MM.1S (cell line): ENCODE results near the gene CNNM4.

ENCODE experiments used
- DNase-seq: peaks from one replicate; pipeline ENCODE4 v3.0.0-alpha.2; 2015
- H2AFZ ChIP-seq: fragments of 300-600 bp; sonication (generic); 2 replicates; pipeline ENCODE4 v1.6.0; 2016; ENCODE audit warnings: antibody characterized with exemption, low read length
- H3F3A ChIP-seq: fragments of 300-600 bp; sonication (generic); 2 replicates; pipeline ENCODE4 v1.6.1; 2016; ENCODE audit warnings: mild to moderate bottlenecking, antibody characterized with exemption, low read length, moderate library complexity, mixed read lengths; ENCODE audit not compliant: insufficient read depth
- H3K27ac ChIP-seq: fragments of 300-600 bp; sonication (generic); 2 replicates; pipeline ENCODE4 v1.5.1; 2016; ENCODE audit warnings: mild to moderate bottlenecking, low read length
- H3K27me3 ChIP-seq: fragments of 300-600 bp; sonication (generic); replicated peaks from 2 replicates; pipeline ENCODE4 v1.6.0; 2016; ENCODE audit warnings: low read length; ENCODE audit not compliant: insufficient read depth
- H3K36me3 ChIP-seq: fragments of 300-600 bp; sonication (generic); replicated peaks from 2 replicates; pipeline ENCODE4 v1.6.1; 2016; ENCODE audit warnings: mild to moderate bottlenecking, low read length, mixed read lengths; ENCODE audit not compliant: insufficient read depth
- H3K4me1 ChIP-seq: fragments of 300-600 bp; sonication (generic); 2 replicates; pipeline ENCODE4 v1.6.1; 2016; ENCODE audit warnings: low read length, mixed read lengths
- H3K4me2 ChIP-seq: fragments of 300-600 bp; sonication (generic); 2 replicates; pipeline ENCODE4 v1.6.0; 2016; ENCODE audit warnings: low read depth, low read length
- H3K4me3 ChIP-seq: fragments of 300-600 bp; sonication (generic); 2 replicates; pipeline ENCODE4 v1.5.1; 2016; ENCODE audit warnings: low read length, mixed read lengths
- H3K79me2 ChIP-seq: fragments of 300-600 bp; sonication (generic); 2 replicates; pipeline ENCODE4 v1.6.1; 2016; ENCODE audit warnings: mixed run types, low read length, mixed read lengths
- H3K9ac ChIP-seq: fragments of 300-600 bp; sonication (generic); 2 replicates; pipeline ENCODE4 v1.6.1; 2016; ENCODE audit warnings: low read length, mixed read lengths
- H3K9me2 ChIP-seq: fragments of 300-600 bp; sonication (generic); replicated peaks from 2 replicates; pipeline ENCODE4 v1.6.1; 2016; ENCODE audit warnings: mild to moderate bottlenecking, low read length, mixed read lengths; ENCODE audit not compliant: insufficient read depth
- H3K9me3 ChIP-seq: fragments of 300-600 bp; sonication (generic); replicated peaks from 2 replicates; pipeline ENCODE4 v1.6.1; 2016; ENCODE audit warnings: mild to moderate bottlenecking, low read length, mixed read lengths; ENCODE audit not compliant: insufficient read depth
- H4K20me1 ChIP-seq: fragments of 300-600 bp; sonication (generic); 2 replicates; pipeline ENCODE4 v1.6.1; 2016; ENCODE audit warnings: mild to moderate bottlenecking, low read length, moderate library complexity, mixed read lengths; ENCODE audit not compliant: insufficient read depth
- EZH2 ChIP-seq: fragments of 300-600 bp; sonication (generic); optimal IDR thresholded peaks from 2 replicates; pipeline ENCODE3; 2017; ENCODE audit warnings: low read depth, mild to moderate bottlenecking, antibody characterized with exemption, low read length, mixed read lengths
- EZH2phosphoT487 ChIP-seq: fragments of 300-600 bp; sonication (generic); IDR thresholded peaks from 2 replicates; pipeline ENCODE4 v1.6.1; 2018; ENCODE audit warnings: antibody characterized with exemption, low read length
- TF ChIP-seq, protein P1 (sequence below): fragments of 300-600 bp; sonication (generic); IDR thresholded peaks from 2 replicates; pipeline ENCODE4 v1.5.1; 2016; ENCODE audit warnings: antibody characterized with exemption, low read length, mixed read lengths

The CNNM4 gene

DNA sequence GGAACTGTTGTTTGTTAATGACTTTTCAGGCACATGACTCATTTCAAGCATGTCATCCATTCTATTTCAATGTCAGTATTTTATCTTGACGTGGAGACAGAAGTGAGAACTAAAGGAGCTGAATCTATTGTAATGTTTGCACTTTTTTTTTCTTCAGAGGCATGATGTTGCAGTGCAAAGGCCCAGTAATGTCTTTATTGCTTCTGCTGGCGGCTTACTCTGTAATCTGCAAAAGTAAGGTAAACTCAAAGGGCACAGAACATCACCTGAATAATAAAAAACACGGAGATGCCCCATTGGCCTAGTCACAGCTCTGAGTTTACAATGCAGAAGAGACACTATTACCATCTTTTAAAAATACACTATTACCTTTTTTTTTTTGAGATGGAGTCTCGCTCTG lies 53.0 kb downstream of the CNNM4 start:
- H3K9me3 ChIP-seq = no peaks in the 10 kb centered on the region
- H3K27ac ChIP-seq = no peak overlapping the region
- no peak overlapping the region for H3K4me2 ChIP-seq
- TF ChIP-seq, protein P1, sequence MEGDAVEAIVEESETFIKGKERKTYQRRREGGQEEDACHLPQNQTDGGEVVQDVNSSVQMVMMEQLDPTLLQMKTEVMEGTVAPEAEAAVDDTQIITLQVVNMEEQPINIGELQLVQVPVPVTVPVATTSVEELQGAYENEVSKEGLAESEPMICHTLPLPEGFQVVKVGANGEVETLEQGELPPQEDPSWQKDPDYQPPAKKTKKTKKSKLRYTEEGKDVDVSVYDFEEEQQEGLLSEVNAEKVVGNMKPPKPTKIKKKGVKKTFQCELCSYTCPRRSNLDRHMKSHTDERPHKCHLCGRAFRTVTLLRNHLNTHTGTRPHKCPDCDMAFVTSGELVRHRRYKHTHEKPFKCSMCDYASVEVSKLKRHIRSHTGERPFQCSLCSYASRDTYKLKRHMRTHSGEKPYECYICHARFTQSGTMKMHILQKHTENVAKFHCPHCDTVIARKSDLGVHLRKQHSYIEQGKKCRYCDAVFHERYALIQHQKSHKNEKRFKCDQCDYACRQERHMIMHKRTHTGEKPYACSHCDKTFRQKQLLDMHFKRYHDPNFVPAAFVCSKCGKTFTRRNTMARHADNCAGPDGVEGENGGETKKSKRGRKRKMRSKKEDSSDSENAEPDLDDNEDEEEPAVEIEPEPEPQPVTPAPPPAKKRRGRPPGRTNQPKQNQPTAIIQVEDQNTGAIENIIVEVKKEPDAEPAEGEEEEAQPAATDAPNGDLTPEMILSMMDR = no peak
- TF ChIP-seq EZH2phosphoT487 = no peak
- H3K9ac ChIP-seq = no peak overlapping the region
- peaks cover 16% of the 10 kb centered on the region for H3K4me1 ChIP-seq
- DNase-seq = no peak
- H2AFZ ChIP-seq = no peak overlapping the region
- H3K4me3 ChIP-seq = no peak overlapping the region
- peaks cover 17% of the 10 kb centered on the region for H3K79me2 ChIP-seq
- peaks cover 8% of the 10 kb centered on the region; the same call in 1 of the 2 replicates for H3F3A ChIP-seq
- no peaks in the 10 kb centered on the region for H3K36me3 ChIP-seq
- no peaks in the 10 kb centered on the region for H3K9me2 ChIP-seq
- H3K27me3 ChIP-seq = no peaks in the 10 kb centered on the region
- no peaks in the 10 kb centered on the region for H4K20me1 ChIP-seq

DNA sequence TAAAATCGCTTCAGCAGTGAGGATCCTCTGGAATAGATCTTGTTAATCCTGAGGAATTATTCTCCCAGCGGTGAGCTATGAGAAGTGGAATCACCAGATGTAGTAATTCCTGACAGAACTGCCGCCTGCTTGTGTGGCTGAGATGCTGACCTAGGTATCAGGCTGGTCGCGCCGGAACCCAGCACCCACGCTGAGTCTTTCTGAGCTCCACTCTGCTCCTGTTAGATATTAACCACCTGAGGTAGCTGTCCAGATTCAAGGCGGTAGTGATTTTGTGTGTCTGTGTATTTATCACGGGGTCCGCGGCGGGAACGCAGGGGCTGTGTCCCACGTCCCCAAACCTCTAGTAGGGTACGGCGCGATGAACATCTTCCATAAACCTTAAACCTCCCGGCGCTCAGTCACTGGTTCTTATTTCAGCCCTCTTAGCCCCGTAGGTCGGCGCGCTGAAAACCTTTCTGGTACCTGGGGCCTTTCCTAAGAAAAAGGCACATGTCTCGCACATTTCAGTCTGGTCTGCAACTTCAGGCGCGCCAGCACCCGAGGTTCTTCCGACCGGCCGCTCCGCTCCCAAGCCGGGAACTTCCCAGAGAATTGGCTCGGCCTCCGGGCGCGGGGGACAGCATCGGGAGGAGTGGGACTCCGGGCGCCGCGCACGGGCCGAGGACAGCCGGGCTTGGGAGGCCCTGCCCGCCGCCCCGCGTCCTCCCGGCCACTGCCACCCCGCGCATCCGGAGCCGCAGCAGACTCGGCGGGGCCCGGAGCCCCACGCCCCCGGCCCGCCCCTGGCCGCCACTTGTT lies 54.8 kb downstream of the CNNM4 start:
- Histone ChIP-seq H3K4me3 (peak overlapping the region; percentile 91), H3K79me2 (peaks cover 36% of the 10 kb centered on the region), H2AFZ (peak overlapping the region; percentile 98), H3F3A (peaks cover 8% of the 10 kb centered on the region; the same call in 1 of the 2 replicates), H3K9me2 (no peaks in the 10 kb centered on the region), H3K36me3 (no peaks in the 10 kb centered on the region), H4K20me1 (no peaks in the 10 kb centered on the region), H3K27ac (peak overlapping the region; percentile 56; the same call in 1 of the 2 replicates), H3K4me1 (peaks cover 23% of the 10 kb centered on the region), H3K9me3 (no peaks in the 10 kb centered on the region), H3K9ac (peak overlapping the region; percentile 75), H3K4me2 (peak overlapping the region; percentile 98), H3K27me3 (no peaks in the 10 kb centered on the region)
- peak; percentile 55 for DNase-seq
- TF ChIP-seq EZH2phosphoT487 (no peak), EZH2 (no peak)
- TF ChIP-seq, protein P1 = no peak

DNA sequence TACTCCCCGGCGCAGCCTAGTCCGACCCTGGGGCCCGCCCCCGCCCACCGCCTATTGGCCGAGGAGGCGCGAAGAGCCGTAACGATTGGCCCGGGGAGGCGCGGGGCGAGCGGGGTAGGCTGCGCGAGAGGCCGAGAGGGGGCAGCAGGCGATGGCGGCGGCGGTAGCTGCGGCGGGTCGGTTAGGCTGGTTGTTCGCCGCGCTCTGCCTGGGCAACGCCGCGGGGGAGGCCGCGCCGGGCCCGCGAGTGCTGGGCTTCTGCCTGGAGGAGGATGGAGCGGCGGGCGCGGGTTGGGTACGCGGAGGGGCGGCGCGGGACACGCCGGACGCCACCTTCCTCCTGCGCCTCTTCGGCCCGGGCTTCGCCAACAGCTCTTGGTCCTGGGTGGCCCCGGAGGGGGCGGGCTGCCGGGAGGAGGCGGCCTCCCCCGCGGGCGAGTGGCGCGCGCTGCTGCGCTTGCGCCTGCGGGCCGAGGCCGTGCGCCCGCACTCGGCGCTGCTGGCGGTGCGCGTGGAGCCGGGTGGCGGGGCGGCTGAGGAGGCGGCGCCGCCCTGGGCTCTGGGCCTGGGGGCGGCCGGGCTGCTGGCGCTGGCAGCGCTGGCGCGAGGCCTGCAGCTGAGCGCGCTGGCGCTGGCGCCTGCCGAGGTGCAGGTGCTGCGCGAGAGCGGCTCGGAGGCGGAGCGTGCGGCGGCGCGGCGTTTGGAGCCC lies 55.6 kb downstream of the CNNM4 start, which contains the start of gene CNNM3:
Gene CNNM3 (plus strand): TSS at position 142 of the 709 bp plus-strand sequence. CDS start 10 bp downstream, at position 152.
- H3K27ac ChIP-seq = peak within 1 kb of the TSS; percentile 83

More for the DNA sequence above, 55.6 kb downstream of the CNNM4 start, which contains the start of gene CNNM3:
- no peak for TF ChIP-seq EZH2
- TF ChIP-seq, protein P1 = peak; percentile 47
- TF ChIP-seq EZH2phosphoT487 = no peak
- Histone ChIP-seq H2AFZ (peak within 1 kb of the TSS; percentile 98), H3K9ac (peak within 1 kb of the TSS; percentile 78), H3K4me1 (peaks cover 24% of the 10 kb centered on the region), H3K36me3 (no peaks in the 10 kb centered on the region), H3K9me3 (no peaks in the 10 kb centered on the region), H3F3A (peaks cover 8% of the 10 kb centered on the region; the same call in 1 of the 2 replicates), H3K9me2 (no peaks in the 10 kb centered on the region), H3K27me3 (no peaks in the 10 kb centered on the region), H3K4me2 (peak within 1 kb of the TSS; percentile 98), H4K20me1 (no peaks in the 10 kb centered on the region), H3K4me3 (peak within 1 kb of the TSS; percentile 91), H3K79me2 (peaks cover 43% of the 10 kb centered on the region)
- DNase-seq = peak; percentile 95
